HUES48 (cell line): ENCODE data around the gene OST4.

Experiments
- H3K27ac ChIP-seq: one replicate; pipeline ENCODE4 v1.7.0; 2013; ENCODE audit warnings: low read depth, low read length, inconsistent platforms
- H3K27me3 ChIP-seq: 2 replicates; pipeline ENCODE4 v1.6.1; 2013; ENCODE audit warnings: mild to moderate bottlenecking, low read length; ENCODE audit not compliant: control insufficient read depth, insufficient read depth
- H3K36me3 ChIP-seq: 2 replicates; pipeline ENCODE4 v1.6.1; 2013; ENCODE audit warnings: low read length; ENCODE audit not compliant: control insufficient read depth, insufficient read depth
- H3K4me1 ChIP-seq: 2 replicates; pipeline ENCODE4 v1.6.1; 2013; ENCODE audit warnings: mild to moderate bottlenecking, low read length; ENCODE audit not compliant: control insufficient read depth, insufficient read depth
- H3K4me3 ChIP-seq: 2 replicates; pipeline ENCODE4 v1.5.1; 2013; ENCODE audit warnings: mild to moderate bottlenecking, low read depth, low read length
- H3K9ac ChIP-seq: 2 replicates; pipeline ENCODE4 v1.6.1; 2013; ENCODE audit warnings: mild to moderate bottlenecking, low read depth, low read length, moderate library complexity
- H3K9me3 ChIP-seq: 2 replicates; pipeline ENCODE4 v1.6.1; 2013; ENCODE audit warnings: low read length; ENCODE audit not compliant: control insufficient read depth, insufficient read depth

The OST4 gene

DNA sequence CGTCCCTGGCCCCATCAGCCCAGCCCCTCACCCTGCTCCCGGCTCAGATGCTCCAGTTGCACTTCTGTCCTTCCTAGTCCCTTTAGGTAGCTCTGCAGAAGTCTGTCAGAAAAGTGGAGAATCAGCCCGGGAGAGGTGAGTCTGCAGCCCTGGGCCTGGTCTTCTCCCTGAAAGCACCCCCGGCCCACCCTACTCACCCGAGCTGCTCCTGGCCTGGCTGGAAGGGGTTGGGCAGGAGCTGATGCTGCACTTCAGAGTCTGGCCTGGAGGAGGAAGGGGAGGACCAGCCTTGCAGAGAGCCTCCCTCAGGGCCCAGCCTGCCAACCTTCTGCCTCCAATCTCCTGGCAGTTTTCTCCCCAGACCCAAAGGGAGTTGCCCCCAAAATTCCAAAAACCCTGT lies 30.9 kb upstream of the OST4 start:
- Histone ChIP-seq H3K27me3 (no peaks in the 10 kb centered on the region), H3K4me1 (no peaks in the 10 kb centered on the region), H3K36me3 (no peaks in the 10 kb centered on the region), H3K9ac (no peak overlapping the region), H3K9me3 (no peaks in the 10 kb centered on the region), H3K4me3 (no peak overlapping the region), H3K27ac (no peak overlapping the region)

DNA sequence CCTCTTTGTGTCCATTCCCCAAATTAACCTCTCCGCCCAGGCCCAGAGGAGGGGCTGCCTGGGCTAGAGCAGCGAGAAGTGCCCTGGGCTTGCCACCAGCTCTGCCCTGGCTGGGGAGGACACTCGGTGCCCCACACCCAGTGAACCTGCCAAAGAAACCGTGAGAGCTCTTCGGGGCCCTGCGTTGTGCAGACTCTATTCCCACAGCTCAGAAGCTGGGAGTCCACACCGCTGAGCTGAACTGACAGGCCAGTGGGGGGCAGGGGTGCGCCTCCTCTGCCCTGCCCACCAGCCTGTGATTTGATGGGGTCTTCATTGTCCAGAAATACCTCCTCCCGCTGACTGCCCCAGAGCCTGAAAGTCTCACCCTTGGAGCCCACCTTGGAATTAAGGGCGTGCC lies 28.6 kb upstream of the OST4 start:
- Histone ChIP-seq H3K27ac (no peak overlapping the region), H3K36me3 (no peaks in the 10 kb centered on the region), H3K4me3 (no peak overlapping the region), H3K9ac (no peak overlapping the region), H3K4me1 (peaks cover 8% of the 10 kb centered on the region; the same call in 1 of the 2 replicates), H3K27me3 (no peaks in the 10 kb centered on the region), H3K9me3 (no peaks in the 10 kb centered on the region)

- H3K27me3 ChIP-seq = no peaks in the 10 kb centered on the region
- H3K36me3 ChIP-seq = no peaks in the 10 kb centered on the region
- no peak overlapping the region for H3K9ac ChIP-seq
- H3K9me3 ChIP-seq = no peaks in the 10 kb centered on the region
- peaks cover 8% of the 10 kb centered on the region; the same call in 1 of the 2 replicates for H3K4me1 ChIP-seq
- H3K27ac ChIP-seq = no peak overlapping the region
- no peak overlapping the region for H3K4me3 ChIP-seq
Observed at GRCh38 chr2:27099334-27099955, 28.0 kb upstream of the OST4 start.

GRCh38 chr2:27097341-27097740 lies 25.9 kb upstream of the OST4 start:
- Histone ChIP-seq H3K27me3 (no peaks in the 10 kb centered on the region), H3K36me3 (no peaks in the 10 kb centered on the region), H3K27ac (no peak overlapping the region), H3K4me1 (peaks cover 8% of the 10 kb centered on the region; the same call in 1 of the 2 replicates), H3K9me3 (no peaks in the 10 kb centered on the region), H3K4me3 (no peak overlapping the region), H3K9ac (no peak overlapping the region)

GRCh38 chr2:27096748-27097297 lies 25.4 kb upstream of the OST4 start:
- no peaks in the 10 kb centered on the region for H3K27me3 ChIP-seq
- H3K9me3 ChIP-seq = no peaks in the 10 kb centered on the region
- H3K27ac ChIP-seq = no peak overlapping the region
- H3K4me3 ChIP-seq = no peak overlapping the region
- peaks cover 8% of the 10 kb centered on the region; the same call in 1 of the 2 replicates for H3K4me1 ChIP-seq
- no peaks in the 10 kb centered on the region for H3K36me3 ChIP-seq
- H3K9ac ChIP-seq = no peak overlapping the region

DNA sequence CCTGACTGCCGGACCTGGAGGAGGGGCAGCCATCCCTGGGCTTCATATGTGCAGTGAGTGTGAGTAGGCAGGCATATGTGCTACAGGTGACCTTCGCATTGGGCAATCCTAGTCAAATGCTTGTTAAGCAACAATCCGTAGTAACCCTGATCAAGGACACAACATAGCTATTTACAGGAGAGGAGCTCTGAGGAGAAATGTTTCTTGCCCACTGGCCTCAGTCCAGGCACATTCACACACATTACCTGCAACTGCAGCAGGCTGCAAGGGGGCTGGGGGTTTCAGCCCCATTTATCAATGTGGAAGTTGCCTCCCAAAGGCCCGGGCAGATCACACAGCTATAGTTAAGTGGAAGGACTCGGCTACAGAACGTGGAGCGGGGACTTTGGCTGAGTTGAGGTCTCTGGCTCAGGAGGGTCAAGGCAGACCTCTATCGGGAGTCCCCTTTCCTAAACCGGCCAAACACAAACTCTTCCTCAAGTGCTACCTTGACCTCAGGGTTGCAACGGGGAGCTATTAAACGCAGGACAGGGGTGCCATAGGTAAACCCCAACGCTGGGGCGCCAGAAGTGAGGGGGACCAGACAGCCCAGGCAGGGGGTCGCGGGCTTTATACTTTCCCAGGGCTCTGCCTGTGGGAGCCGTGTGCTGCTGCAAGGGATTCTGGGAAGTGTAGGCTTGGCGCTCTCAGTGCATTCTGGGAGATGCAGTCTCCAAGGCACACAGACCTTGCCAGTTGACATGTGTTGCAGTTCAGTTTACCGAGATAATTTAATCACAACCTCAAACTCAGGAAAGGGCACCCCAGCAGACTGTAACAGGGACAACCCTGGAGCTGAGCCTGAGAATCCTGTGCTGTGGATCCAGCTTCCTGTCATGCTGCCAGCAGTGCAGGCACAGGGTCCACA lies 24.5 kb upstream of the OST4 start:
- Histone ChIP-seq H3K9ac (no peak overlapping the region), H3K27ac (no peak overlapping the region), H3K36me3 (no peaks in the 10 kb centered on the region), H3K4me3 (peak overlapping the region; percentile 46; the same call in 1 of the 2 replicates), H3K9me3 (no peaks in the 10 kb centered on the region), H3K27me3 (no peaks in the 10 kb centered on the region), H3K4me1 (peaks cover 8% of the 10 kb centered on the region; the same call in 1 of the 2 replicates)

DNA sequence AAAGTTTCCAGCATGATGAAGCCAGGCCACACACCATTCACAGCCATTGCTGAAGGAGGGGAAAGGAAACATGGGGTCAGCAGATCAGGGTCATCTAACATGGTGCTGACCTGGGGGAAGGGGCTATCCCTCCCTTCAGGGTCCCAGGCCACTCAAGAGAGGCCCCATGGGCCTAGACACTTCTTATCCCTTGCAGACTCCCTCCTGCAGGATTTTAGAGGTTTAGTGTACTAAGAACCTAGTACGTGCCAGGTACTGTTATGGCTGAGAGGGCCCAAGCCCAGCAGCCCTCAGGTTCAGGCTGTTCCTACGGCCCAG lies 23.9 kb upstream of the OST4 start:
- H3K9ac ChIP-seq = no peak overlapping the region
- no peak overlapping the region for H3K4me3 ChIP-seq
- H3K36me3 ChIP-seq = no peaks in the 10 kb centered on the region
- no peak overlapping the region for H3K27ac ChIP-seq
- no peaks in the 10 kb centered on the region for H3K9me3 ChIP-seq
- H3K4me1 ChIP-seq = peaks cover 8% of the 10 kb centered on the region; the same call in 1 of the 2 replicates
- H3K27me3 ChIP-seq = no peaks in the 10 kb centered on the region

DNA sequence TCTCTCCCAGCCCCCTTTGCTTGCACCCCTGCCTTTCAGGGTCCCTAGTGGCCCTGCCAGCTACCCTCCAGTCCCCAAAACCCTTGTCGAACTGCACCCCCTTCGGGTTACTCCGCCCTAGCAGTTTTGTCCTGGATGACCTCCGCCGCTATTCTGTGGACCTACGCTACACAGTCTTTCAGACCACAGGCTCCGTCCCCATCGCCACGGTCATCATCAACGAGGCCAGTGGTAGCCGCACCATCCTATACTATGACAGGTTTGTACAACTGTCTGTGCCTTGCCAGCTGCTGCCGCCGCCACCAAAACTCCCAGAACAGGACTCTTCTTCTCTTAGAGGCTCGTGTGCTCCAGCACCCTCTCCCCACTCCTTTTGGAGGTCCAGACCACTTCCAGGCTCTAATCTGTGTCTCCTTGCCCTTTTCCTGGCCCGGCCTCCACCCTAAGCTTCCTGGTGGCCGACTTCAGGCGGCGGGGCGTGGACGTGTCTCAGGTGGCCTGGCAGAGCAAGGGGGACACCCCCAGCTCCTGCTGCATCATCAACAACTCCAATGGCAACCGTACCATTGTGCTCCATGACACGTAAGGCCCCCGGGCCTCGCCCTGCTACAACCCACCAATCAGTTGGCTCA lies 23.0 kb upstream of the OST4 start:
- peaks cover 8% of the 10 kb centered on the region; the same call in 1 of the 2 replicates for H3K4me1 ChIP-seq

DNA sequence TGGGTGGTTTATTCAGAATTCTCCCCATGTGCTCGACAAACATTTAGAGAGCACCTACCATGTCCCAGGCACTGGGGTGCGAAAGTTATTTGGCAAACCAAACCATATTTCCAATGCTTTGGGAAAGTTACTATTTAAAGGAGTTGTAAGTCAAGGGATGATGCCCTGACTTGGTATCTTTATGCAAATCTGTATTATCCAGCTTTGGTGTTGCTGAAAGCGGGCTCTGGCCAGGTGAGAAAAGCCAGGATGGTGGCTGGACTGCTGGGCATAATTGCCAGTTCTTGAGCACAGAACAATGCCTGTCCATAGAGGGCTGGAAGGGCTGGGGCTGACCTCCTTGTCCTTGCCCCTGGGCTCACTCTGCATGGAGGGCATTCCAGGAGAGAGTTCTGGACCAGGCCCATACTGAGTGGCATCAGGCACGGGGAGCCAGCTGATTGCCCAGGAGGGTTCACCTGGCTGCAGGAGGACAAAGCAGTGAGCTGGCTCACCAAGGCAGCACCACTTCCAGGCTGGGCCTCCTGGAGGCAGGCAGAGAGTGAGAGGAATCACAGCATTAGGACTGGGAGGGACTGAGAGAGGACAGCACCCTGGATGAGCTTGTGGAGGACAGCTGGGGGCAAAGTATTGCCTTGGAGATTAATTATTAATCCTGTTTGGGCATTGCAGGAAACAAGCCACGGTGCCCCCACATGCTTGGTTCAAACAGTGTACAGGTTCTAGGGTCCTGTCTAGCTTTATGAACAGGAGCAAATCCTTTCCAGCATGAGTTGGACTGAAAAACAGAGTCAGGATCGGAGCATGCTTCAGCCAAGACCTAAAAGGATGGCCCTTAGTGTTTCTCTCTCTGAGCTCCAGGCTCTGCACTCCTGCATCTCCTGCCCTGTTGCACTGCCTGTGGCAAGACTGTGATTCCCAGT lies 22.2 kb upstream of the OST4 start:
- H3K9me3 ChIP-seq = no peaks in the 10 kb centered on the region
- H3K4me3 ChIP-seq = no peak overlapping the region

More for the DNA sequence above, 23.0 kb upstream of the OST4 start:
- H3K9ac ChIP-seq = no peak overlapping the region
- H3K9me3 ChIP-seq = no peaks in the 10 kb centered on the region
- H3K27me3 ChIP-seq = no peaks in the 10 kb centered on the region
- no peak overlapping the region for H3K27ac ChIP-seq
- H3K36me3 ChIP-seq = no peaks in the 10 kb centered on the region
- H3K4me3 ChIP-seq = no peak overlapping the region

More for the DNA sequence above, 22.2 kb upstream of the OST4 start:
- peaks cover 8% of the 10 kb centered on the region; the same call in 1 of the 2 replicates for H3K4me1 ChIP-seq
- H3K36me3 ChIP-seq = no peaks in the 10 kb centered on the region
- H3K9ac ChIP-seq = no peak overlapping the region
- H3K27ac ChIP-seq = no peak overlapping the region
- H3K27me3 ChIP-seq = no peaks in the 10 kb centered on the region
